Thyroid gland (tissue), 4 donors: ENCODE measurements around the gene POC1B. TPM values are rescaled to one million over a fixed set of nuclear protein-coding genes. Genes with fewer than 3 reads are reported as not detected.
A peak's percentile ranks its signal among the peaks of the same experiment; 100 is the strongest.

Experiments
- DNase-seq, 2 donors: peaks; one replicate each; pipeline ENCODE4 v3.0.0-alpha.2; 2019
- H3K27ac ChIP-seq, 3 donors: fragments of 200-600 bp; sonication (generic); 1 replicate in 2 of 3; 2 replicates in 1 of 3; pipeline ENCODE4 v1.5.1; 2016 to 2019; ENCODE audit warnings: mild to moderate bottlenecking in 1 of 3, moderate library complexity in 1 of 3
- H3K27me3 ChIP-seq: fragments of 200-600 bp; sonication (generic); one replicate; pipeline ENCODE4 v1.5.1; 2019
- H3K36me3 ChIP-seq, 2 donors: fragments of 200-600 bp; sonication (generic); one replicate each; pipeline ENCODE4 v1.5.1; 2016 to 2019
- H3K4me1 ChIP-seq, 2 donors: fragments of 200-600 bp; sonication (generic); one replicate each; pipeline ENCODE4 v1.5.1; 2017 to 2019
- H3K4me3 ChIP-seq, 3 donors: fragments of 200-600 bp; sonication (generic); replicated peaks in 1 of 3; 1 replicate in 2 of 3; 2 replicates in 1 of 3; pipeline ENCODE4 v1.5.1; 2016; ENCODE audit warnings: mild to moderate bottlenecking in 1 of 3
- H3K9me3 ChIP-seq: fragments of 200-600 bp; sonication (generic); one replicate; pipeline ENCODE4 v1.5.1; 2017
- CTCF ChIP-seq, 6 experiments: fragments of 200-600 bp in 3 of 6; fragments of 450-650 bp in 3 of 6; sonication (generic) in 3 of 6; IDR thresholded peaks; one replicate each; pipeline ENCODE4 v1.5.1; 2016 to 2019; ENCODE audit warnings: antibody characterized with exemption in 6 of 6, mild to moderate bottlenecking in 2 of 6, inconsistent platforms in 1 of 6, moderate library complexity in 1 of 6
- POLR2A ChIP-seq, 2 donors: fragments of 450-650 bp; IDR thresholded peaks; one replicate each; pipeline ENCODE4 v1.6.1; 2017; ENCODE audit warnings: antibody characterized with exemption in 2 of 2, mild to moderate bottlenecking in 2 of 2, moderate library complexity in 1 of 2
- WGBS, 2 donors: methylation state at CpG; one replicate each; pipeline ENCODE4 v1.1.5; 2017; 5-methylcytosine and 5-hydroxymethylcytosine counted together
- intact Hi-C: fragments of 100-400 bp; cut with DNase I; formaldehyde crosslinking; loops from one replicate; pipeline ENCODE4 v1.15.1; 2023
- total RNA-seq, 4 donors: library from RNA; depleted of rRNA; stranded (reverse); fragments of >200 nt; gene quantifications; one replicate each; pipeline ENCODE4 v1.2.3, GENCODE V29; 2016

POC1B gene
- total RNA-seq, 4 donors from 2014 or later: 21.2 to 38.3 (median 27.2) TPM

GRCh38 chr12:89528434-89528833, 2.6 kb upstream of the POC1B start:
- 73 to 77% methylated on average over 4 of the region's 4 CpGs for whole genome bisulfite sequencing, 2 donors

GRCh38 chr12:89525305-89525823, 483 bp downstream of the POC1B start:
- Histone ChIP-seq H3K4me3 (peak overlapping the region; percentile 73 to 89 (median 79)), H3K27ac (peak overlapping the region; percentile 88 to 91 (median 89)), H3K27me3 (no peaks in the 10 kb centered on the region), H3K4me1 (peaks cover 16 to 33% of the 10 kb centered on the region in 2 donors), H3K36me3 (no peaks in the 10 kb centered on the region), H3K9me3 (no peaks in the 10 kb centered on the region)
- peak; percentile 49 to 52 for DNase-seq
- TF ChIP-seq POLR2A (IDR thresholded peaks at IDR 0.05): no peak
- no peak for TF ChIP-seq CTCF (IDR thresholded peaks at IDR 0.05)
- WGBS, 2 donors: 0 to 1% methylated on average over 25 to 27 of the region's 53 CpGs
- intact Hi-C loops: loop anchor here (5.0 kb wide), 1 partner anchor 508 kb away; no protein-coding TSS in a partner anchor

More at GRCh38 chr12:89528434-89528833, 2.6 kb upstream of the POC1B start:
- Histone ChIP-seq H3K4me3 (no peak overlapping the region), H3K9me3 (no peaks in the 10 kb centered on the region), H3K4me1 (peaks cover 6 to 17% of the 10 kb centered on the region in 2 donors), H3K27me3 (no peaks in the 10 kb centered on the region), H3K36me3 (no peaks in the 10 kb centered on the region), H3K27ac (no peak overlapping the region)
- DNase-seq: no peak
- no peak for TF ChIP-seq POLR2A (IDR thresholded peaks at IDR 0.05)
- no peak for TF ChIP-seq CTCF (IDR thresholded peaks at IDR 0.05)
- intact Hi-C loops: loop anchor here (5.0 kb wide), 1 partner anchor 511 kb away; no protein-coding TSS in a partner anchor

GRCh38 chr12:89524541-89525304, 1.1 kb downstream of the POC1B start, which contains the start of gene GALNT4:
TSS of gene GALNT4 (minus strand) at chr12:89524796. CDS start at chr12:89524549, 247 bp downstream.
- peak in 1 of 2 donors; percentile 68 for TF ChIP-seq POLR2A (IDR thresholded peaks at IDR 0.05)
- peak; percentile 45 to 70 (median 60) for TF ChIP-seq CTCF (IDR thresholded peaks at IDR 0.05)
- 0 to 1% methylated on average over 40 to 43 of the region's 43 CpGs for WGBS, 2 donors
- Histone ChIP-seq H3K4me1 (peaks cover 16 to 33% of the 10 kb centered on the region in 2 donors), H3K27me3 (no peaks in the 10 kb centered on the region), H3K9me3 (no peaks in the 10 kb centered on the region), H3K27ac (peak within 1 kb of the TSS; percentile 88 to 91 (median 89)), H3K36me3 (no peaks in the 10 kb centered on the region), H3K4me3 (peak within 1 kb of the TSS; percentile 73 to 89 (median 79))
- peak; percentile 85 to 89 for DNase-seq
- intact Hi-C loops: loop anchor here (5.0 kb wide), 1 partner anchor 507 kb away; no protein-coding TSS in a partner anchor

GRCh38 chr12:89523843-89524540, 1.9 kb downstream of the POC1B start:
- peaks cover 16 to 33% of the 10 kb centered on the region in 2 donors for H3K4me1 ChIP-seq
- intact Hi-C loops: no loop called here
- WGBS, 2 donors: 27 to 34% methylated on average over 21 of the region's 21 CpGs

GRCh38 chr12:89523393-89523792, 2.5 kb downstream of the POC1B start:
- intact Hi-C loops: no loop called here
- H3K4me1 ChIP-seq: peaks cover 16 to 33% of the 10 kb centered on the region in 2 donors

More at GRCh38 chr12:89523843-89524540, 1.9 kb downstream of the POC1B start:
- peak overlapping the region; percentile 88 to 91 (median 89) for H3K27ac ChIP-seq
- DNase-seq: no peak
- peak overlapping the region; percentile 73 to 89 (median 79) for H3K4me3 ChIP-seq
- no peaks in the 10 kb centered on the region for H3K9me3 ChIP-seq
- no peaks in the 10 kb centered on the region for H3K27me3 ChIP-seq
- H3K36me3 ChIP-seq: no peaks in the 10 kb centered on the region
- no peak for TF ChIP-seq POLR2A (IDR thresholded peaks at IDR 0.05)

More at GRCh38 chr12:89523393-89523792, 2.5 kb downstream of the POC1B start:
- DNase-seq: no peak
- H3K27me3 ChIP-seq: no peaks in the 10 kb centered on the region
- no peak overlapping the region for H3K27ac ChIP-seq
- 90 to 92% methylated on average over 8 of the region's 8 CpGs for WGBS, 2 donors
- no peaks in the 10 kb centered on the region for H3K9me3 ChIP-seq
- TF ChIP-seq CTCF (IDR thresholded peaks at IDR 0.05) (no peak), POLR2A (IDR thresholded peaks at IDR 0.05) (no peak)
- H3K4me3 ChIP-seq: no peak overlapping the region
- no peaks in the 10 kb centered on the region for H3K36me3 ChIP-seq
